ENCODE measurements around the gene PSMB5. TPM values are rescaled to one million over a fixed set of nuclear protein-coding genes. Genes with fewer than 3 reads are reported as not detected.

The PSMB5 gene
- total and polyA plus RNA-seq, 2 of the 13 experiments (the other 11 are each of a cell fraction or from before 2014, with no cell fraction given), result 705 to 871 TPM

DNA sequence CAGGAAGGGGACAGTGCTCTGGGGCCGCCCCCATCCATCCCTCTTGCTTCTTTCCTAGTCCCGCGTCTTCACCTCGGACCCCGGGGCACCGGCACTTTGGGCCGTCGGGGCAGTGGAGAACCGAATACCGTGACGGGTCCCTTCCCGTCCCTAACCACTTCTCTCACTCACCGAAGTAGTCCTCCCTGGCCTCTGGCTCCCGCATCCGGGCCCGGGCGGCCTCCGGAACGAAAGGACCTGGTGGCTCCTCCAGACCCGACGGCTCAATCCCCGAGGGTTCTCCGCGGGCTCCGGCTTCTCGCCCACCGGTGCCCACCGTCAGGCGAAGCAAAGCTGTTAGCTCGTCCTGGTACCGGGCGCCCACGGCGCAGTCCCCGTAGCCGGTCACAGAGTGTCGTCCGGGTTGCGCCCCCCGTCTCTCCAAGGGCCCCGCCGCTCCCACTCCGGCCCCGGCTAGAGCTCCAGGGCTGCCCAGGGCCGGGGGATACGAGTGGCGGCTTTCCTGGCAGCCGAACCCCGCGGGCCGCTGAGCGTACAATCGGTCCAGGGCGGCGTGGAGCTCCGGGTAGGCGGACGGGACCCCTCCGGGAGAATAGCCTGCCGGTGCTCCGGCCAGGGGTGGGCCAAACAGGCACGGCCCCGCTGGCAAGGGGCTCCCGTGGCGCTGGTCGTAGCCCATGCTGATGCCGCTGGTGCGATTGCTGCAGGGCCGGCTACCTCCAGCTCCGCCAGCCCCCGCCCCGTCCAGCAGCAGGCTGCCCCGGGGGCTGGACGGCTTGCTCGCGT lies 53.4 kb downstream of the PSMB5 start (continued):
- TF ChIP-seq, protein P1, sequence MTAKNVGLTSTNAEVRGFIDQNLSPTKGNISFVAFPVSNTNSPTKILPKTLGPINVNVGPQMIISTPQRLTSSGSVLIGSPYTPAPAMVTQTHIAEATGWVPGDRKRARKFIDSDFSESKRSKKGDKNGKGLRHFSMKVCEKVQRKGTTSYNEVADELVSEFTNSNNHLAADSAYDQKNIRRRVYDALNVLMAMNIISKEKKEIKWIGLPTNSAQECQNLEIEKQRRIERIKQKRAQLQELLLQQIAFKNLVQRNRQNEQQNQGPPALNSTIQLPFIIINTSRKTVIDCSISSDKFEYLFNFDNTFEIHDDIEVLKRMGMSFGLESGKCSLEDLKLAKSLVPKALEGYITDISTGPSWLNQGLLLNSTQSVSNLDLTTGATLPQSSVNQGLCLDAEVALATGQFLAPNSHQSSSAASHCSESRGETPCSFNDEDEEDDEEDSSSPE (CRISPR knock-in tag; IDR thresholded peaks at IDR 0.05), result 0 out of 2 replicates have a peak, but pooled peaks have one; percentile 13
- TF ChIP-seq REXO4 (CRISPR knock-in tag; IDR thresholded peaks at IDR 0.05; ENCODE audit: borderline replicate concordance) (no peak), TBX3 (IDR thresholded peaks at IDR 0.05; ENCODE audit: borderline replicate concordance) (no peak), ZNF12 (CRISPR knock-in tag; IDR thresholded peaks at IDR 0.05) (peak; percentile 11), ZNF383 (CRISPR knock-in tag; IDR thresholded peaks at IDR 0.05; ENCODE audit: borderline replicate concordance) (0 out of 2 replicates have a peak, but pooled peaks have one; percentile 30), PCBP1 (IDR thresholded peaks at IDR 0.05; ENCODE audit: borderline replicate concordance, low read depth, low read length) (0 out of 2 replicates have a peak, but pooled peaks have one; percentile 75), ERF (CRISPR knock-in tag; IDR thresholded peaks at IDR 0.05) (peak; percentile 35; the same call in 1 of the 2 replicates), TAF1 (CRISPR knock-in tag; IDR thresholded peaks at IDR 0.05) (no peak; the same call in 1 of the 2 replicates), U2AF2 (IDR thresholded peaks at IDR 0.05; ENCODE audit: low read depth, low read length) (no peak), RELA (CRISPR knock-in tag; IDR thresholded peaks at IDR 0.05) (peak; percentile 48; the same call in 1 of the 2 replicates), NR2F1 (CRISPR knock-in tag; IDR thresholded peaks at IDR 0.05) (peak in 1 of 2 experiments; percentile 49; a peak in 1 of 4 replicates), BRCA1 (CRISPR knock-in tag; IDR thresholded peaks at IDR 0.05) (no peak), SRSF1 (optimal IDR thresholded peaks at IDR 0.05; ENCODE audit: low read depth, low read length) (peak; percentile 90), FOXC1 (CRISPR knock-in tag; IDR thresholded peaks at IDR 0.05; ENCODE audit: borderline replicate concordance) (no peak), KLF11 (CRISPR knock-in tag; IDR thresholded peaks at IDR 0.05) (no peak), ZNF550 (CRISPR knock-in tag; IDR thresholded peaks at IDR 0.05; ENCODE audit: borderline replicate concordance) (peak; percentile 74; the same call in 1 of the 2 replicates), ZSCAN29 (CRISPR knock-in tag; conservative IDR thresholded peaks at IDR 0.05) (0 out of 2 replicates have a peak, but pooled peaks have one; percentile 54), NFATC3 (CRISPR knock-in tag; IDR thresholded peaks at IDR 0.05) (peak; percentile 77), ZNF607 (CRISPR knock-in tag; IDR thresholded peaks at IDR 0.05; ENCODE audit: borderline replicate concordance) (no peak), BHLHE40 (IDR thresholded peaks at IDR 0.05; ENCODE audit: low read length) (peak; percentile 5; the same call in 1 of the 2 replicates), ZNF792 (CRISPR knock-in tag; IDR thresholded peaks at IDR 0.05) (peak; percentile 42; the same call in 1 of the 2 replicates)
- TF ChIP-seq, protein P2, sequence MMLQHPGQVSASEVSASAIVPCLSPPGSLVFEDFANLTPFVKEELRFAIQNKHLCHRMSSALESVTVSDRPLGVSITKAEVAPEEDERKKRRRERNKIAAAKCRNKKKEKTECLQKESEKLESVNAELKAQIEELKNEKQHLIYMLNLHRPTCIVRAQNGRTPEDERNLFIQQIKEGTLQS (CRISPR knock-in tag; IDR thresholded peaks at IDR 0.05), result peak; percentile 68
- TF ChIP-seq, protein P3, sequence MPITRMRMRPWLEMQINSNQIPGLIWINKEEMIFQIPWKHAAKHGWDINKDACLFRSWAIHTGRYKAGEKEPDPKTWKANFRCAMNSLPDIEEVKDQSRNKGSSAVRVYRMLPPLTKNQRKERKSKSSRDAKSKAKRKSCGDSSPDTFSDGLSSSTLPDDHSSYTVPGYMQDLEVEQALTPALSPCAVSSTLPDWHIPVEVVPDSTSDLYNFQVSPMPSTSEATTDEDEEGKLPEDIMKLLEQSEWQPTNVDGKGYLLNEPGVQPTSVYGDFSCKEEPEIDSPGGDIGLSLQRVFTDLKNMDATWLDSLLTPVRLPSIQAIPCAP (CRISPR knock-in tag; IDR thresholded peaks at IDR 0.05; ENCODE audit: low read depth), result peak; percentile 66
- TF ChIP-seq, protein P4, sequence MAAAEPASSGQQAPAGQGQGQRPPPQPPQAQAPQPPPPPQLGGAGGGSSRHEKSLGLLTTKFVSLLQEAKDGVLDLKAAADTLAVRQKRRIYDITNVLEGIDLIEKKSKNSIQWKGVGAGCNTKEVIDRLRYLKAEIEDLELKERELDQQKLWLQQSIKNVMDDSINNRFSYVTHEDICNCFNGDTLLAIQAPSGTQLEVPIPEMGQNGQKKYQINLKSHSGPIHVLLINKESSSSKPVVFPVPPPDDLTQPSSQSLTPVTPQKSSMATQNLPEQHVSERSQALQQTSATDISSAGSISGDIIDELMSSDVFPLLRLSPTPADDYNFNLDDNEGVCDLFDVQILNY (CRISPR knock-in tag; conservative IDR thresholded peaks at IDR 0.05), result peak; percentile 55; the same call in 1 of the 2 replicates
- TF ChIP-seq, protein P5, sequence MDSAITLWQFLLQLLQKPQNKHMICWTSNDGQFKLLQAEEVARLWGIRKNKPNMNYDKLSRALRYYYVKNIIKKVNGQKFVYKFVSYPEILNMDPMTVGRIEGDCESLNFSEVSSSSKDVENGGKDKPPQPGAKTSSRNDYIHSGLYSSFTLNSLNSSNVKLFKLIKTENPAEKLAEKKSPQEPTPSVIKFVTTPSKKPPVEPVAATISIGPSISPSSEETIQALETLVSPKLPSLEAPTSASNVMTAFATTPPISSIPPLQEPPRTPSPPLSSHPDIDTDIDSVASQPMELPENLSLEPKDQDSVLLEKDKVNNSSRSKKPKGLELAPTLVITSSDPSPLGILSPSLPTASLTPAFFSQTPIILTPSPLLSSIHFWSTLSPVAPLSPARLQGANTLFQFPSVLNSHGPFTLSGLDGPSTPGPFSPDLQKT (CRISPR knock-in tag; IDR thresholded peaks at IDR 0.05; ENCODE audit: borderline replicate concordance), result no peak
